Fibroblast of skin of left quadriceps (primary cell): ENCODE measurements around the gene TAF4B.
"Not testable (repeated sequence)": the region's sequence is repeated elsewhere in the genome, so short reads cannot be mapped to it uniquely, and the experiment has no call there.

Source experiments
- DNase-seq, 2 experiments: peaks; one replicate each; pipeline ENCODE4 v3.0.0-alpha.2; 2013; ENCODE audit warnings: low read depth in 2 of 2

Gene TAF4B, protein sequence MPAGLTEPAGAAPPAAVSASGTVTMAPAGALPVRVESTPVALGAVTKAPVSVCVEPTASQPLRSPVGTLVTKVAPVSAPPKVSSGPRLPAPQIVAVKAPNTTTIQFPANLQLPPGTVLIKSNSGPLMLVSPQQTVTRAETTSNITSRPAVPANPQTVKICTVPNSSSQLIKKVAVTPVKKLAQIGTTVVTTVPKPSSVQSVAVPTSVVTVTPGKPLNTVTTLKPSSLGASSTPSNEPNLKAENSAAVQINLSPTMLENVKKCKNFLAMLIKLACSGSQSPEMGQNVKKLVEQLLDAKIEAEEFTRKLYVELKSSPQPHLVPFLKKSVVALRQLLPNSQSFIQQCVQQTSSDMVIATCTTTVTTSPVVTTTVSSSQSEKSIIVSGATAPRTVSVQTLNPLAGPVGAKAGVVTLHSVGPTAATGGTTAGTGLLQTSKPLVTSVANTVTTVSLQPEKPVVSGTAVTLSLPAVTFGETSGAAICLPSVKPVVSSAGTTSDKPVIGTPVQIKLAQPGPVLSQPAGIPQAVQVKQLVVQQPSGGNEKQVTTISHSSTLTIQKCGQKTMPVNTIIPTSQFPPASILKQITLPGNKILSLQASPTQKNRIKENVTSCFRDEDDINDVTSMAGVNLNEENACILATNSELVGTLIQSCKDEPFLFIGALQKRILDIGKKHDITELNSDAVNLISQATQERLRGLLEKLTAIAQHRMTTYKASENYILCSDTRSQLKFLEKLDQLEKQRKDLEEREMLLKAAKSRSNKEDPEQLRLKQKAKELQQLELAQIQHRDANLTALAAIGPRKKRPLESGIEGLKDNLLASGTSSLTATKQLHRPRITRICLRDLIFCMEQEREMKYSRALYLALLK

DNA sequence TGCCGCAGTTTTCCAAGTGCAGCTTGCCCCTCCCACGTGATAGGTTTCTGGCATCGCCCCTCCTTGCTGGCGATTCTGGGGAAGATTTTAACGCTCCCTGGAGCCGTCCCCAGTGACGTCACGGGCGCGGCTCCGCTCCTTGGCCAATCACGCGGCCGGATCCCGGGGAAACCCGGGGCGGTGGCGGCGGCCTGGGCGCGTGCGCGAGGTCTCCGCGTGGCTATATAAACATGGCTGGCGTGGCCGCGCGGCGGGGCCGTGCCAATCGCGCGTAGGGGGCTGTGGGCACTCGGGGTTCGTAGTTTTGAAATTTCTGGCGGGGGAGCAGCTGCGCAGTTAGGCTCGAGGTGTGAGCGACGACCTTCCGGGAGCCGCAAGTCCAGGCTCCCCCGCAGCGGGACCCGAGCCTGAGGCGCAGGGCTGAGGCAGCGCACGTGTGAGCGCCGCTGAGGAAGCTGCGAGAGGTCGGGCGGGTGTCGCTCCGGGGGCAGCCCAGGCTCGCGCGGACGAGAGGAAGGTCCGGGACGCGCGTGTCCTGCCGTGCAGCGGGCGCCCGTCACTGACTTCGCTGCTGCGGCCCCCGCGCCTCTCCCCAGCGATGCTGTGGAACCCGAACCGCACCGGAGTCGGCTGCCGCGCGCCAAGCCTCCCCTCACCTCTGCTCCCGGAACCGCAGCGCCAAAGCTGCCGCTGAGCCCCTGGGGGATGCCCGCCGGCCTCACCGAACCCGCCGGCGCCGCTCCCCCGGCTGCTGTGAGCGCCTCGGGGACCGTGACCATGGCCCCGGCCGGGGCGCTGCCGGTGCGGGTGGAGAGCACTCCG lies at the start of gene TAF4B:
TSS of gene TAF4B (plus strand) at position 217 of the 822 bp plus-strand sequence. CDS start at position 706, 489 bp downstream.
- peak; percentile 83 to 84 for DNase-seq

DNA sequence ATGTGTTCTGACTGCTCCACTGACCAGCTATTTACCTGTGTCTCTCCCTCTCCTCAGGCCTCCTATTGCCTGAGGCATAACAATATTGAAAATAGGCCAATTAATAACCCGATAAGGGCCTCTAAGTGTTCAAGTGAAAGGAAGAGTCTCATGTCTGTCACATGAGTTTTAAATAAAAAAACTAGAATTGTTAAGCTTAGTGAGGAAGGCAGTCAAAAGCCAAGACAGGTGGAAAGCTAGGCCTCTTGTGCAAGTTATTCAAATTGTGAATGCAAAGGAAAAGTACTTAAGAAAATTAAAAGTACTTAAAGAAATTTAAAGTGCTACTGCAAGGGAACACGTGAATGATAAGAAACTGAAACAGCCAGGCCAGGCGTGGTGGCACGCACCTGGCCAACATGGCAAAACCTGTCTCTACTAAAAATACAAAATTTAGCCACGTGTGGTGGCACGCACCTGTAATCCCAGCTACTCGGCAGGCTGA lies 44.9 kb upstream of the TAF4B start:
- no peak for DNase-seq

DNA sequence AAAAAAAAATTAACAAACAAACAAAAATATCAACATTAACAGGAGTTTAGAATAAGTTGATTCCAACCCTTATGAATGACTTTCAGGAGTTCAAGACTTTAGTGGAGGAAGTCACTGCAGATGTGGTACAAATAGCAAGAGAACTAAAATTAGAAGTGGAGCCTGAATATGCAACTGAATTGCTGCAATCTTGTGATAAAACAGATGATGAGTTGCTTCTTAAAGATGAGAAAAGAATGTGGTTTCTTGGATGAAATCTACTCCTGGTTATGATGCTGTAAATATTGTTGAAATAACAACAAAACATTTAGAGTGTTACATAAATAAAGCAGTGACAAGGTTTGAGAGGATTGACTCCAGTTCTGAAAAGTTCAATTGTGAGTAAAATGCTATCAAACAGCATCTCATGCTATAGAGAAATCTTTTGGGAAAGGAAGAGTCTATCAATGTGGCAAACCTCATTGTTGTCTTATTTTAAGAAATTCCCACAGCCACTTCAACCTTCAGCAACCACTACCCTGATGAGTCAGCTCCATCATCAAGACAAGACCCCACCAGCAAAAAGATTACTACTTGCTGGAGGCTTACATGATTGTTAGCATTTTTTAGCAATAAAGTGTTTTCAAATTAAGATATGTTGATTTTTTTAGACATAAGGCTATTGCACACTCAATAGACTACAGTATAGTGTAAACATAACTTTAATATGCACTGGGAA lies 42.7 kb upstream of the TAF4B start:
- DNase-seq, result no peak

DNA sequence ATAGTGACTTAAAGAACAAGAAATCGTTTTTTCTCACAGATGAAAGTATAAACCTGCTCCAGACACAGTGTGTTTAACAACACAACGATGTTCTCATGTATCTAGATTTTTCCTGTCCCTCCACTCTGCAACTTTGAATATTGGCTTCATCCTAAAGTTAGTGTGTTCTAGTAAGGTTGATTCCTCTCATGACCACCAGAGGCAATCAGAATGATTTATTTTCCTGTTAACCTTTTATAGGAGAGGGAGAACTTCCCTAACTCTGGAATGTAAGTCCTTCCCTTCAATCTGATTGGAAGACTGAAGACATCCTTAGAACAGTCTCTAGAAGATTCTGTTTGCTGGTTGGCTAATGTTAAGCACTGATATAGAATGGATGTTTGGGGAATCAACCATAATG lies 41.0 kb upstream of the TAF4B start:
- DNase-seq, result no peak

DNA sequence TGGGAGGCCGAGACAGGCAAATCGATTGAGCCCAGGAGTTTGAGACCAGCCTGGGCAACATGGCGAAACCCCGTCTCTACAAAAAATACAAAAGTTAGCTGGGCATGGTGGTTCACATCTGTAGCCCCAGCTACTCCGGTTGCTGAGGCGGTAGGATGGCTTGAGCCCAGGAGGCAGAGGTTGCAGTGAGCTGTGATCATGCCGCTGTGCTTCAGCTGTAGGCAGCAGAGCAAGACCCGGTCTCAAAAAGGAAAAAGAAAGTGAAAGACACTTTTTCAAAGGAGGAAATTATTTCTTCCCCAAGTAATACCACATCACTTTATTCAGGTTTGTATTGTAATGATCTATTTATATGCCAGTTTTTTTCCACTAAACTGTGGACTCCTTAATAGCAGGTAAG lies 35.7 kb upstream of the TAF4B start:
- no peak for DNase-seq

DNA sequence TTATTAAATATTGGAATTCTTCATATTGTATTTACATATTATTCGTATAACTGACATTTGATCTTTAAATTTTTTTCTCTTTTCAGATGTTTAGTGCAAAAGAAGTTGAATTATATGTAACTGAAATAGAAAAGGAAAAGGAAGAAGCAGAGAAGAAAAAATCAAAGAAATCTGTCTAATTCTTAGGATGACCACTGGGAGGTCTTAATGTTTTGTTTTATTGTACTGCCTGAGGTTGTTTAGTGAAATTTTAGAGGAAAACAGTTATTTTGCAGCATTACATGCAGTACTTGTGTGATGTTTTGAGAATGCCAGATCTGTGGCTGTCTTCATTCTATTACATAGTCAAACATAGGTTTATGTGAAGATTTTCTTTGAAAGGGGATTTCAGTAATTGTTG lies 34.0 kb upstream of the TAF4B start:
- DNase-seq, result no peak

DNA sequence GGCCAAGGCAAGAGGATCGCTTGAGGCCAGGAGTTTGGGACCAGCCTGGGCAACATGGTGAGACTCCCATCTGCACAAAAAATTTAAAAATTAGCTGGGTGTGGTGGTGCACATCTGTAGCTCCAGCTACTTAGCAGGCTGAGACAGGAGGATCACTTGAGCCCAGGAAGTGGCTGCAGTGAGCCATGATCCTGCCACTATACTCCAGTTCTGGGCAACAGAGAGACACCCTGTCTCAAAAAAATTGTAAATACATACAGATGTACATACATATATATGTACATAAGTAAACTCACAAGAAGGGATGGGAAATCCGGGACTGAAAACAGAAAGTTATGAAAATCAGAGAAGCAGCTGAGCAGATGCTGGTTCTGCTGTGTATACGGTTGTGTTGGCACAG lies 29.6 kb upstream of the TAF4B start:
- DNase-seq, result no peak

DNA sequence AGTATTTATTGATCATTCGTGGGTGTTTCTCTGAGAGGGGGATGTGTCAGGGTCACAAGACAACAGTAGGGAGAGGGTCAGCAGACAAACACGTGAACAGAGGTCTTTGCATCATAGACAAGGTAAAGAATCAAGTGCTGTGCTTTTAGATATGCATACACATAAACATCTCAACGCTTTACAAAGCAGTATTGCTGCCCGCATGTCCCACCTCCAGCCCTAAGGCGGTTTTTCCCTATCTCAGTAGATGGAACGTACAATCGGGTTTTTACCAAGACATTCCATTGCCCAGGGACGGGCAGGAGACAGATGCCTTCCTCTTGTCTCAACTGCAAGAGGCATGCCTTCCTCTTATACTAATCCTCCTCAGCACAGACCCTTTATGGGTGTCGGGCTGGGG lies 24.2 kb upstream of the TAF4B start:
- DNase-seq, result not testable (repeated sequence)

DNA sequence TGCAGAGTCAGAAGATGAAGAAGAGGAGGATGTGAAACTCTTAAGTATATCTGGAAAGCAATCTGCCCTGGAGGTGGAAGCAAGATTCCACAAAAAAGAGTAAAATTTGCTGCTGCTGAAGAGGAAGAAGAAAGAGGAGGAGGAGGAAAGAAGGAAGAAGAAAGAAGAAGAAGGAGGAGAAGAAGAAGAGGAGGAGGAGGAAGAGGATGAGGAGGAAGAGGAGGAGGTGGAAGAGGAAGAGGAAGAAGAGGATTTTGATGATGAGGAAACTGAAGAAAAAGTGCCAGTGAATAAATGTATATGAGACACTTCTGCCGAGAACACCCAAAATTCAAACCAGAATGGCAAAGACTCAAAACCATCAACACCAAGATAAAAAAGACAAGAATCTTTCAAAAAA lies 20.9 kb upstream of the TAF4B start:
- DNase-seq, result no peak

DNA sequence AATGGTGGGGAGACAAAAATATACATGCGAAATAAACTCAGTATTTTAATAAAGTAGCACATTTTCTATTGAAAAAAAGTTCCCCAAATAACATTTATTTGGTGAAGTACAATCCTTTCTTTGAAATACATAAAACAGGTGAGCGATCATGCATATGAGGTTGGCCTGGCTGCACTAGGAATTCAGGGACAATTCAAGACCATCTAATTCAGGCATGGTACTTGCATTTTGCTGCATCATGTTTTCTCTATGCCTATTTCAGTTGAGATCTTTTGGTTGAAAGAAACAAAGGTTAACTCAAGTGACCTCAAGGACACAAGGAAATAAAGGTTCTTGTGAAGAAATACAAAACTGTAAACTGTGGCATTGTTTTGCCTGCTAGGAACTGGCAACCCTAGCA lies 19.8 kb upstream of the TAF4B start:
- DNase-seq, result no peak

DNA sequence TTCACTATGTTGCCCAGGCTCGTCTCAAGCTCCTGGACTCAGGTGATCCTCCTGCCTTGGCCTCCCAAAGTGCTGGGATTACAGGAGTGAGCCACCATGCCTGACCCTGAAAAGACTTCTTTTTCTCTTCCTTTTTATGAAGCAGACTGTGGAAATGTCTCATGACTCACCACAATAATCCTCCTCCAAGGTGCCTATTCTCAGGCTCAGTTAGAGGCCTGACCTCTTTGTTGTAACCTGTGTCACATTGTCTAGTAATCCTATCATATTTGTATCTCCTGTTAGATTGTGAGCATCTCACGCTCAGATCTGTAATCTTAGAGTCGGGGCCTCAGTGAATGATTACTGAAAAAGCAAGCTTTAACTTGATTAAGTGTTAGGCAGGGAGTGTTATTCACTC lies 18.3 kb upstream of the TAF4B start:
- DNase-seq, result no peak

DNA sequence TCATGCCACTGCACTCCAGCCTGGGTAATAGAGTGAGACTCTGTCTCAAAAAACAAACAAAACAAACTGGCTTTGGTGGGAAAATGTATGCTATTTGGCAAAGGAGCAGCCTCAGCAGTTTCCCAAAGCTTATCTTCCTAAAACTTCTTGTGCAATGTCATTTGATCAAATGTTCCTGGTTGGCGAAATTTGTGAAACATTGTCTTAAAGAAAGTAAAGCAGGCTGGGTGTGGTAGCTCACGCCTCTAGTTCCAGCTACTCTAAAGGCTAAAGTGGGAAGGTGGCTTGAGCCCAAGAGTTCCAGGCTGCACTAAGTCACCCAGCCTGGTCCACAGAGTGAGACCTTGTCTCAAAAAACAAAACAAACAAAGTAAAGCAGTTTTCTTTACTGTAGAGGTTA lies 17.3 kb upstream of the TAF4B start:
- no peak for DNase-seq

DNA sequence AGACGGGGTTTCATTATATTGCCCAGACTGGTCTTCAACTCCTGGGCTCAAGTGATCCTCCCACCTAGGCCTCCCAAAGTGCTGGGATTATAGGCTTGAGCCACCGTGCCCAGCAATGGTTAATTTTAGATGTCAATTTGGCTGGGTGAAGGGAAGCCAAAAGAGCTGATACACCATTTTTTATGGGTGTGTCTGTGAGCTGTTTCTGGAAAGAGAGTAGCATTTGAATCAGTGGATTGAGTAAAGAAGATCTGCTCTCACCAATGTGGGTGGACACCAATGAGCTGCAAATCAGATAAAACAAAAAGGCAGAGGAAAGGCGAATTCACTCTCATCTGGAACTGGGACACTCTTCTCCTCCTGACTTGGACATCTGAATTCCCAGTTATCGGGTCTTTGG lies 16.1 kb upstream of the TAF4B start:
- no peak for DNase-seq

DNA sequence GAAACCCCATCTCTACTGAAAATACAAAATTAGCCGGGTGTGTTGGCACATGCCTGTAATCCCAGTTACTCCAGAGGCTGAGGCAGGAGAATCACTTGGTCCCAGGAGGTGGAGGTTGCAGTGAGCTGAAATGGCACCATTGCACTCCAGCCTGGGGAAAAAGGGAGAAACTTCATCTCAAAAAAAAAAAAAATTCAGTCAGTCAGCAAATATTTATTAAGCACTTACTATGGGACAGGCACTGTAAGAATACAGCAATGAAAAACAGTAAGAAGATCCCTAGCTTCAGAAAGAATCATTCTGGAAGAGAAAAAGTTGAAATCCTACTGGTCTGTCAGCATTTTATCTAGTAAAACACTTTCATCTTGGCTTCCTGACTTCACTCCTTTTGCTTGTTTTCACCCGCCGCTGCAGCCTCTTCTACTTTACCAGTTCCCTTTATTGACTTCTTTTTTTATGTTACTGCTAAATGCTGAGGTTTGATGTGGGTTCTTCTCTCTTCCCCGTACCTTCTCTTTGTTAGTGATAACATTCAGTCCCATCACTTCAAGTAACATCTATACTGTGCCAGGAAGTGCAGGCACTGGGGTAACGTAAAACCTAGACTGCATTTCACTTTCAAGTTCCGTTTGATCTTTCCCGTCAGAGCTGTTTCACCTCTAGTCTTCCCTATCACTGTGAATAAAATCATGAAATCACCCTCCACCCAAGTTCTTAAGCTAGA lies 10.8 kb upstream of the TAF4B start:
- DNase-seq, result no peak

DNA sequence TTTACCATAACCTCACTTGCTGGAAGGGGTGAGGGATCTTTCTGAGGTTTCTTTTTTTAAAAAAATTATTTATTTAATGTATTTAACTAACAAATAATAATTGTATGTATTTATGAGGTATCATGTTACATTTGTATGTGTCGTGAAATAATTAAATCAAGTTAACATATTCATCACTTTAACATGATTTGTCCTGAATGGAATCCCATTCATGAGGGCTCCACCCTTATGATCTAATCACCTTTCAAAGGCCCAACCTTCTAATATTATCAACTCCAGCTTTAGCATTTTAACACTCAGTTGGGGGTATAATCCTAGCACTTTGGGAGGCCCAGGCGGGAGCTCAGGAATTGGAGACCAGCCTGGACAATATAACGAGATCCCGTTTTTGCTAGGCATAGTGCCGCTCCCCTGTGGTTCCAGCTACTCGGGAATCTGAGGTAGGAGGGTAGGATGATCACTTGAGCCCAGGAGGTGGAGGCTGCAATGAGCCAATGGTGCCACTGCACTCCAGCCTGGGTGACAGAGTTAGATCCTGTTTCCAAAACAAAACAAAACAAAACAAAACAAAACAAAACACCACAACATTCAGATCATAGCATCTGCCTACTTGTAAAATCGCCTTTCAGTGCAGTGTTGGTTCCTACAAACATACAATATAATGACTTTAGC lies 1.1 kb upstream of the TAF4B start:
- DNase-seq, result no peak

DNA sequence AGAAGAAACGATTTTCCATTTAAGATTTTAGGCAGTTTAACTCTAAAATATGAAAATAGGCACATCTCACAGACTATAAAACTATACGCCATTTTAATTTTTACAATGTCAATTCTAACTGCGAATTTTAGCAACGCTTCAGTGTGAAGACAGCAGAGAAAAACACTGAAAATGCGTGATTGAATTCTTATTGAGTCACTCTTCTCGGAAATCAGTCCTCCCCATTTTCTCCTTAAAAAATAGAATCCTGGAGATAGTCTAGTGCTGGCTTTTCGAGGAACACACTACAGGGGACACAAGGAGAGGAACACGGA lies 373 bp upstream of the TAF4B start:
- no peak for DNase-seq

DNA sequence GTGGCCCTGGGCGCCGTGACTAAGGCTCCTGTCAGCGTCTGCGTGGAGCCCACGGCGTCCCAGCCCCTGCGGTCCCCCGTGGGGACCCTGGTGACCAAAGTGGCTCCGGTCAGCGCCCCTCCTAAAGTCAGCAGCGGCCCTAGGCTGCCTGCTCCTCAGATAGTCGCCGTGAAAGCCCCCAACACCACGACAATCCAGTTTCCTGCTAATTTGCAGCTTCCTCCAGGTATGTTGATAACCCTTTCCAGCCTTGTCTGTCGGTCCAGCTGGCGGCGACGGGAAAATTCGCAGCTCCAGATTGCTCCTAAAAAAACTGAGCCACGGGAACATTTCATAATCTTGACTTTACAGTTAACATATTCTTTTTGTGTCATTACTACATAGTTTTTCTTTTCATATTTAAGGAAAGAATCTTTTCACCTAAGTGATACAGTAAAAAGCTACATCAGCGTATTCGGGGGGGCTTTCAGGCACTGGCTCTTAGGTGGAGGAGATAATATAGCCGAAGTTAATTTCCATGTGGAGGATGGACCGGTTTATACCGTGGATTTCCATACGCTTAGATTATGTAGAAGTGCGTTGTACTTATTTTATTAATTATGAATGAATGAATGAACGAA lies 916 bp downstream of the TAF4B start:
- DNase-seq, result no peak

DNA sequence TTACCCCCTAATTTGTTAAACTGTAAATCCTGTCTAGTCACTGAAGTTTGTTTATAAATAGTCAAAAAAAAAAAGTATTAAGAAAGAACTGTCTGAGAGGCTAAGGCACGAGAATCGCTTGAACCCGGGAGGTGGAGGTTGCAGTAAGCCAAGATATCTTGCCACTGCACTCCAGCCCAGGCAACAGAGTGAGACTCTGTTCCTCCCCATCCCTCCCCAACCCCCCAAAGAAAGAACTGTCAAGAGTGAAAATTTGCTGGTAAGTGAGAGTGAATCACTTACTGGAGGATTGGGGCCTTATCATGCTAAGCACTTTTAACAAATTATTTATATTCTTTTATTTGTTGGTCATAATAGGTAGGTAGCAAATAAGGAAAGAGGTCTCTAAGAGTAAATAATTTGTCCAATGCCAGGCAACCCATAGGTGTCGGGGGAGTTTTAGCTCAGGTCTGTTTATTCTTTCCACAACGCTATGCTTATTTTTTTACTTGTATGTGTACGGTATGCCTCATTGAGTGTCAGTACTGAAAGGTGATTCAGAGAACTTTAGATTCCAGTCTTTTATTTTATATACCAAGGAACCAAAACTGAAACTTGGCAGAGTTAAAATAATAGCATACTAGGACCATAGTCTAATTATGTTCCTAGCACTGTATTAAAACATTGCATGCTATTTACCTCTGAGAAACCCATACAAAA lies 2.5 kb downstream of the TAF4B start:
- no peak for DNase-seq

DNA sequence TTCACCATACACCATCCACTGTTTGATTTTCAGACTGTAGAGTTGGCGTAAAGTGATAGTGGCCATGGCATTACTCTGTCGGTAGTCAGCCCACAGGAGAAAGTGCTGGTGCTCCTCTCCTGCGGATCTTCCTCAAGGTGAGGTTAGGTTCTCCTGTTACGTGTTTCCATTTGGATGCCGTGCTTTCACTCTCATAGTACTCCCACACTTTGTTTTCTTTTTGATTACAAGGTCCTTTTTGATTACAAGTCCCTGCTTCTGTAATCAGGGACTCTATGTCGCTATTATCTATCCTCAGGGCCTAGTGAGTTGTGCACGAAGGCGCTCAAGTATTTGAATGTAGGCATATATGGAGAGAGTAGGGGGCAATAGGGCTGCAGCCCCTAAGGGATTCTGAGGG lies 4.3 kb downstream of the TAF4B start:
- DNase-seq, result no peak
